Osteoblast (primary cell): ENCODE data around the gene VNN1. TPM values are rescaled to one million over a fixed set of nuclear protein-coding genes. Genes with fewer than 3 reads are reported as not detected.

Experiments
- DNase-seq: peaks from one replicate; pipeline ENCODE4 v3.0.0; 2011; ENCODE audit warnings: low spot score, mixed read lengths; ENCODE audit not compliant: insufficient read length; ENCODE audit errors: missing footprints
- H2AFZ ChIP-seq: 2 replicates; pipeline ENCODE4 v1.6.0; 2011; ENCODE audit warnings: mild to moderate bottlenecking, low read length
- H3K27ac ChIP-seq: 2 replicates; pipeline ENCODE4 v1.5.1; 2011; ENCODE audit warnings: mild to moderate bottlenecking, low read depth, low read length, moderate library complexity
- H3K27me3 ChIP-seq: 2 replicates; pipeline ENCODE4 v1.6.0; 2012; ENCODE audit warnings: mild to moderate bottlenecking, control low read depth, inconsistent platforms, low read length, moderate library complexity; ENCODE audit not compliant: insufficient read depth
- H3K36me3 ChIP-seq: 2 replicates; pipeline ENCODE4 v1.5.1; 2011; ENCODE audit warnings: mild to moderate bottlenecking, low read length, control low read depth, moderate library complexity; ENCODE audit not compliant: insufficient read depth
- H3K4me1 ChIP-seq: 2 replicates; pipeline ENCODE4 v1.5.1; 2011; ENCODE audit warnings: mild to moderate bottlenecking, low read length, control low read depth, moderate library complexity; ENCODE audit not compliant: insufficient read depth
- H3K4me2 ChIP-seq: 2 replicates; pipeline ENCODE4 v1.6.0; 2011; ENCODE audit warnings: mild to moderate bottlenecking, low read length; ENCODE audit not compliant: insufficient read depth
- H3K4me3 ChIP-seq: fragments of 200-600 bp; sonication (generic); 3 replicates; pipeline ENCODE4 v1.5.1; 2012; ENCODE audit warnings: mild to moderate bottlenecking, low read length, inconsistent platforms; ENCODE audit not compliant: insufficient read depth
- H3K79me2 ChIP-seq: 2 replicates; pipeline ENCODE4 v1.6.0; 2012; ENCODE audit warnings: mild to moderate bottlenecking, low read length, control low read depth, inconsistent platforms; ENCODE audit not compliant: insufficient read depth
- H3K9me3 ChIP-seq: 2 replicates; pipeline ENCODE4 v1.5.1; 2011; ENCODE audit warnings: low read depth, low read length, control low read depth
- H4K20me1 ChIP-seq: 2 replicates; pipeline ENCODE4 v1.6.0; 2012; ENCODE audit warnings: mild to moderate bottlenecking, low read length, control low read depth; ENCODE audit not compliant: insufficient read depth
- total RNA-seq: library from RNA; depleted of rRNA; stranded (reverse); fragments of >200 nt; gene quantifications from 2 replicates; pipeline ENCODE4 v1.2.3, GENCODE V29; 2012
- TF ChIP-seq, protein P1 (sequence below): IDR thresholded peaks from 2 replicates; pipeline ENCODE4 v1.5.1; 2011; ENCODE audit warnings: mild to moderate bottlenecking, low read depth, low read length, moderate library complexity; ENCODE audit errors: extremely low read depth

VNN1 gene
- total RNA-seq, 1 donor: not detected

DNA sequence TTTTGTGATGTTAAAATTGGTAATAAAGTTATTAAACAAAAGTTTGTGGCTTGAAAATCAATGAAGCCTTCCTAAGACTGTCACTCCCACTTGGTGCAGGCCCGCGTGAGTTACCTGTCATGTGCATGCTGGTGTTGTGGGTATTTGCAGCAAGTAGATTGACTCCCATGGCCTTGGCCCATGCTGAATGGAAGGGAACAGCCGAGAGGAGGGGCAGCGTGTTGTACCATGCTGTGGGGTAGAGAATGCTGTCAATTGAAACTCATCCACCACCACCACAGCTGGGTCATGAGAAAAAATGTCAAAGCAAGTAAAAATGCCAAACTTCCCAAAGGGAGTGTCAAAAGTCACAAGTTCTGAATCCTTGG, 12.7 kb upstream of the VNN1 start:
- H2AFZ ChIP-seq: no peak overlapping the region
- H3K4me3 ChIP-seq: no peak overlapping the region
- no peaks in the 10 kb centered on the region for H3K9me3 ChIP-seq
- H3K27me3 ChIP-seq: peaks cover 10% of the 10 kb centered on the region
- no peaks in the 10 kb centered on the region for H3K79me2 ChIP-seq
- no peaks in the 10 kb centered on the region for H3K36me3 ChIP-seq
- DNase-seq: no peak
- no peak overlapping the region for H3K4me2 ChIP-seq
- TF ChIP-seq, protein P1, sequence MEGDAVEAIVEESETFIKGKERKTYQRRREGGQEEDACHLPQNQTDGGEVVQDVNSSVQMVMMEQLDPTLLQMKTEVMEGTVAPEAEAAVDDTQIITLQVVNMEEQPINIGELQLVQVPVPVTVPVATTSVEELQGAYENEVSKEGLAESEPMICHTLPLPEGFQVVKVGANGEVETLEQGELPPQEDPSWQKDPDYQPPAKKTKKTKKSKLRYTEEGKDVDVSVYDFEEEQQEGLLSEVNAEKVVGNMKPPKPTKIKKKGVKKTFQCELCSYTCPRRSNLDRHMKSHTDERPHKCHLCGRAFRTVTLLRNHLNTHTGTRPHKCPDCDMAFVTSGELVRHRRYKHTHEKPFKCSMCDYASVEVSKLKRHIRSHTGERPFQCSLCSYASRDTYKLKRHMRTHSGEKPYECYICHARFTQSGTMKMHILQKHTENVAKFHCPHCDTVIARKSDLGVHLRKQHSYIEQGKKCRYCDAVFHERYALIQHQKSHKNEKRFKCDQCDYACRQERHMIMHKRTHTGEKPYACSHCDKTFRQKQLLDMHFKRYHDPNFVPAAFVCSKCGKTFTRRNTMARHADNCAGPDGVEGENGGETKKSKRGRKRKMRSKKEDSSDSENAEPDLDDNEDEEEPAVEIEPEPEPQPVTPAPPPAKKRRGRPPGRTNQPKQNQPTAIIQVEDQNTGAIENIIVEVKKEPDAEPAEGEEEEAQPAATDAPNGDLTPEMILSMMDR: no peak
- no peaks in the 10 kb centered on the region for H3K4me1 ChIP-seq
- no peak overlapping the region for H3K27ac ChIP-seq
- H4K20me1 ChIP-seq: no peaks in the 10 kb centered on the region

DNA sequence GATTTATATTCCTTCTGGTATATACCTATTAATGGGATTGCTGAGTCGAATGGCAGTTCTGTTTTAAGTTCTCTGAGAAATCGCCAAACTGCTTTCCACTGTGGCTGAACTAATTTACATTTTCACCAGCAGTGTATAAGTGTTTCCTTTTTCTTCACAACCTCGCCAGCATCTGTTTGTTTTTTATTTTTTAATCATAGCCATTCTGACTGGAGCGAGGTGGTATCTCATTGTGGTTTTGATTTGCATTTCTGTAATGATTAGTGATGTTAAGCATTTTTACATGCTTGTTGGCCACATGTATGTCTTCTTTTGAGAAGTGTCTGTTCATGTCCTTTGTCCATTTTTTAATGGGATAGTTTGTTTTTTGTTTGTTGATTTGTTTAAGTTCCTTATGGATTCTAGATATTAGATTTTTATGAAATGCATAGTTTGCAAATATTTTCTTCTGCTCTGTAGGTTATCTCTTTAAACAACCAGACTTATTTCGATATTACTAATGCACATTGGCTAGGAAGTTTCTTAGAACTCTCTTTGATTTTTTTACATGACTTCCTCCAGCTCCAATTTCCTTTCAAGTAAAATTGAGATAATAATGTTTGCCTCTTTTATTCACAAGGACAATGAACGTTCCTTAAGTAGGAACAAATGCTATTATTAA, 12.2 kb upstream of the VNN1 start:
- Histone ChIP-seq H3K79me2 (no peaks in the 10 kb centered on the region), H3K4me3 (no peak overlapping the region), H3K36me3 (no peaks in the 10 kb centered on the region), H3K9me3 (no peaks in the 10 kb centered on the region), H2AFZ (no peak overlapping the region), H4K20me1 (no peaks in the 10 kb centered on the region), H3K27ac (no peak overlapping the region), H3K4me2 (no peak overlapping the region), H3K4me1 (no peaks in the 10 kb centered on the region), H3K27me3 (peaks cover 10% of the 10 kb centered on the region)
- TF ChIP-seq, protein P1: no peak
- no peak for DNase-seq

DNA sequence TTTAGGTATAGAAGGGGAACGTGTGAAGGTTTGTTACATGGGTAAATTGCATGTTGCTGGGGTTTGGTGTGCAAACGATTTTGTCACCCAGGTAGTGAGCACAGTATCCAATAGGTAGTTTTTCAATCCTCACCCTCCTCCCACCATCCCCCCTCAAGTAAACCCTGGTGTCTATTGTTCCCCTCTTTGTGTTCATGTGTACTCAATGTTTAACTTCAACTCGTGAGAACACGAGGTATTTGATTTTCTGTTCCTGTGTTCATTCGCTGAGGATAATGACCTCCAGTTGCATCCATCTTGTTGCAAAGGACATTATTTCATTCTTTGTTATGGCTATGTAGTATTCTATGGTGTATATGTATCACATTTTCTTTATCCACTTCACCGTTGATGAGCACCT, 11.6 kb upstream of the VNN1 start:
- Histone ChIP-seq H3K36me3 (no peaks in the 10 kb centered on the region), H4K20me1 (no peaks in the 10 kb centered on the region), H3K4me1 (no peaks in the 10 kb centered on the region), H3K27ac (no peak overlapping the region), H2AFZ (no peak overlapping the region), H3K9me3 (no peaks in the 10 kb centered on the region), H3K4me3 (no peak overlapping the region), H3K4me2 (no peak overlapping the region), H3K79me2 (no peaks in the 10 kb centered on the region), H3K27me3 (peaks cover 10% of the 10 kb centered on the region)
- DNase-seq: no peak
- TF ChIP-seq, protein P1: no peak

DNA sequence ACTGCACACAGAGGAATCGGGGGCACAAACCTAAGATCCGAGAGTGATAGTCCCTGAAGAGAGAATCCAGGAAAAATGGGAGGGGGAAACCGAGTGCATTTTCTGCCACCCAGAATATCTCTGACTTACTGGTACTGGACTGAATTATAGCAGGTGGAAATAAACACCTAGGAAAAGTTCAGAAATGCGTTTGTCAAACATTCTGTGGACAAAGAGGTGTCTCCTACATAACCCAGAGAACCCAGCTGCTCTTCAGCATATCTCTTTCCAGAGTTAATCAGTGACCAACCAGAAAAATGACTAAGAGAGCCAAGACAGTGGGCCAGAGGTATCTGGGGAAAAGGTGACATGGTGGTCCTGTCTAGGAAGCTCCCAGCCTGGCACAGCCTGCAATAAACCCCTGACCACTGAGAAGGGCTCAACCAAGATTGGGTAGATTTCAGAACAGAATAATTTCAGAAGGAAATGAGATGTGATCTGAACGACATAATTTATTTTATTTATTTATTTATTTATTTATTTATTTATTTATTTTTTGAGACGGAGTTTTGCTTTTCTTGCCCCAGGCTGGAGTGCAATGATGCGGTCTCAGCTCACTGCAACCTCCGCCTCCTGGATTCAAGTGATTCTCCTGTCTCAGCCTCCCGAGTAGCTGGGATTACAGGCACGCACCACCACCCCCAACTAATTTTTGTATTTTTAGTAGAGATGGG, 6.0 kb upstream of the VNN1 start:
- H3K79me2 ChIP-seq: no peaks in the 10 kb centered on the region
- H3K4me1 ChIP-seq: no peaks in the 10 kb centered on the region

More for the DNA sequence above, 6.0 kb upstream of the VNN1 start:
- Histone ChIP-seq H3K27me3 (peaks cover 11% of the 10 kb centered on the region), H3K27ac (no peak overlapping the region), H4K20me1 (no peaks in the 10 kb centered on the region), H2AFZ (no peak overlapping the region), H3K4me3 (no peak overlapping the region), H3K36me3 (no peaks in the 10 kb centered on the region), H3K4me2 (no peak overlapping the region), H3K9me3 (no peaks in the 10 kb centered on the region)
- TF ChIP-seq, protein P1: no peak
- DNase-seq: peak; percentile 9
